SJSA1 (cell line): ENCODE data around the gene SMCO4. TPM values are rescaled to one million over a fixed set of nuclear protein-coding genes. Genes with fewer than 3 reads are reported as not detected.

Source experiments
- DNase-seq, 2 experiments: peaks; one replicate each; pipeline ENCODE4 v3.0.0-alpha.2; 2015 to 2020; ENCODE audit warnings: low spot score in 2 of 2, low read depth in 1 of 2
- H3K27ac ChIP-seq: fragments of 250-450 bp; sonication (Bioruptor Pico); 2 replicates; pipeline ENCODE4 v1.5.1; 2020; ENCODE audit warnings: mild to moderate bottlenecking, moderate library complexity
- H3K27me3 ChIP-seq: fragments of 250-450 bp; sonication (Bioruptor Pico); replicated peaks from 2 replicates; pipeline ENCODE4 v1.5.1; 2020; ENCODE audit warnings: mild to moderate bottlenecking, moderate library complexity
- H3K36me3 ChIP-seq: fragments of 250-450 bp; sonication (Bioruptor Pico); 2 replicates; pipeline ENCODE4 v1.5.1; 2020; ENCODE audit warnings: mild to moderate bottlenecking
- H3K4me1 ChIP-seq: fragments of 250-450 bp; sonication (Bioruptor Pico); replicated peaks from 2 replicates; pipeline ENCODE4 v1.6.1; 2021; ENCODE audit warnings: mild to moderate bottlenecking
- H3K4me3 ChIP-seq: fragments of 250-450 bp; sonication (Bioruptor Pico); 2 replicates; pipeline ENCODE4 v1.5.1; 2020; ENCODE audit warnings: mild to moderate bottlenecking
- H3K9me3 ChIP-seq: fragments of 250-450 bp; sonication (Bioruptor Pico); replicated peaks from 2 replicates; pipeline ENCODE4 v1.5.1; 2020; ENCODE audit warnings: mild to moderate bottlenecking
- total RNA-seq: library from RNA; depleted of rRNA; stranded (reverse); fragments of >200 nt; shearing (Covaris generic); gene quantifications from 2 replicates; pipeline ENCODE4 v1.2.3, GENCODE V29; 2014

Gene SMCO4
- total RNA-seq, 1 experiment from 2014 or later: 6.8 TPM

GRCh38 chr11:93529707-93530467 is 13.3 kb downstream of the SMCO4 start:
- no peak for DNase-seq
- H3K27ac ChIP-seq: no peak overlapping the region
- no peaks in the 10 kb centered on the region for H3K36me3 ChIP-seq
- H3K9me3 ChIP-seq: no peaks in the 10 kb centered on the region
- H3K27me3 ChIP-seq: no peaks in the 10 kb centered on the region
- no peaks in the 10 kb centered on the region for H3K4me1 ChIP-seq
- no peak overlapping the region for H3K4me3 ChIP-seq

GRCh38 chr11:93528757-93529645 is 14.2 kb downstream of the SMCO4 start:
- Histone ChIP-seq H3K27ac (no peak overlapping the region), H3K4me3 (no peak overlapping the region), H3K9me3 (no peaks in the 10 kb centered on the region), H3K4me1 (no peaks in the 10 kb centered on the region), H3K36me3 (no peaks in the 10 kb centered on the region), H3K27me3 (no peaks in the 10 kb centered on the region)
- DNase-seq: no peak

GRCh38 chr11:93528252-93528651 is 14.9 kb downstream of the SMCO4 start:
- no peaks in the 10 kb centered on the region for H3K4me1 ChIP-seq
- H3K9me3 ChIP-seq: no peaks in the 10 kb centered on the region
- no peaks in the 10 kb centered on the region for H3K36me3 ChIP-seq
- no peaks in the 10 kb centered on the region for H3K27me3 ChIP-seq
- DNase-seq: no peak
- no peak overlapping the region for H3K27ac ChIP-seq
- H3K4me3 ChIP-seq: no peak overlapping the region

- no peaks in the 10 kb centered on the region for H3K36me3 ChIP-seq
- no peak overlapping the region for H3K4me3 ChIP-seq
- H3K4me1 ChIP-seq: no peaks in the 10 kb centered on the region
- DNase-seq: no peak
- no peaks in the 10 kb centered on the region for H3K27me3 ChIP-seq
- H3K9me3 ChIP-seq: no peaks in the 10 kb centered on the region
- no peak overlapping the region for H3K27ac ChIP-seq
Measured at GRCh38 chr11:93526641-93527583, 16.3 kb downstream of the SMCO4 start.

- Histone ChIP-seq H3K36me3 (no peaks in the 10 kb centered on the region), H3K4me3 (no peak overlapping the region), H3K27me3 (no peaks in the 10 kb centered on the region), H3K9me3 (no peaks in the 10 kb centered on the region), H3K27ac (no peak overlapping the region), H3K4me1 (no peaks in the 10 kb centered on the region)
- no peak for DNase-seq
Measured at GRCh38 chr11:93526346-93526633, 16.9 kb downstream of the SMCO4 start.

GRCh38 chr11:93525601-93526345 is 17.4 kb downstream of the SMCO4 start:
- no peaks in the 10 kb centered on the region for H3K9me3 ChIP-seq
- no peak overlapping the region for H3K4me3 ChIP-seq
- no peak for DNase-seq
- H3K27me3 ChIP-seq: no peaks in the 10 kb centered on the region
- no peaks in the 10 kb centered on the region for H3K4me1 ChIP-seq
- H3K36me3 ChIP-seq: no peaks in the 10 kb centered on the region
- H3K27ac ChIP-seq: no peak overlapping the region

- DNase-seq: no peak
- Histone ChIP-seq H3K36me3 (no peaks in the 10 kb centered on the region), H3K27me3 (no peaks in the 10 kb centered on the region), H3K9me3 (no peaks in the 10 kb centered on the region), H3K4me1 (no peaks in the 10 kb centered on the region), H3K4me3 (no peak overlapping the region), H3K27ac (no peak overlapping the region)
Measured at GRCh38 chr11:93524858-93525257, 18.3 kb downstream of the SMCO4 start.

GRCh38 chr11:93524173-93524536 is 19.0 kb downstream of the SMCO4 start:
- no peak for DNase-seq
- H3K9me3 ChIP-seq: no peaks in the 10 kb centered on the region
- no peaks in the 10 kb centered on the region for H3K4me1 ChIP-seq
- H3K4me3 ChIP-seq: no peak overlapping the region
- no peaks in the 10 kb centered on the region for H3K27me3 ChIP-seq
- H3K36me3 ChIP-seq: no peaks in the 10 kb centered on the region
- no peak overlapping the region for H3K27ac ChIP-seq

- Histone ChIP-seq H3K4me1 (no peaks in the 10 kb centered on the region), H3K36me3 (no peaks in the 10 kb centered on the region), H3K27me3 (no peaks in the 10 kb centered on the region), H3K4me3 (no peak overlapping the region), H3K9me3 (no peaks in the 10 kb centered on the region), H3K27ac (no peak overlapping the region)
- DNase-seq: no peak
Measured at GRCh38 chr11:93520726-93521509, 22.3 kb downstream of the SMCO4 start.

- Histone ChIP-seq H3K9me3 (no peaks in the 10 kb centered on the region), H3K4me1 (no peaks in the 10 kb centered on the region), H3K27me3 (no peaks in the 10 kb centered on the region), H3K27ac (no peak overlapping the region), H3K4me3 (no peak overlapping the region), H3K36me3 (no peaks in the 10 kb centered on the region)
- DNase-seq: no peak
Measured at GRCh38 chr11:93519179-93519578, 24.0 kb downstream of the SMCO4 start.

- H3K27ac ChIP-seq: no peak overlapping the region
- H3K4me1 ChIP-seq: no peaks in the 10 kb centered on the region
- DNase-seq: no peak
- H3K27me3 ChIP-seq: no peaks in the 10 kb centered on the region
- H3K9me3 ChIP-seq: no peaks in the 10 kb centered on the region
- H3K4me3 ChIP-seq: no peak overlapping the region
- H3K36me3 ChIP-seq: no peaks in the 10 kb centered on the region
Measured at GRCh38 chr11:93518081-93518480, 25.1 kb downstream of the SMCO4 start.

GRCh38 chr11:93517611-93518010 is 25.6 kb downstream of the SMCO4 start:
- Histone ChIP-seq H3K27ac (no peak overlapping the region), H3K27me3 (no peaks in the 10 kb centered on the region), H3K4me1 (no peaks in the 10 kb centered on the region), H3K9me3 (no peaks in the 10 kb centered on the region), H3K36me3 (no peaks in the 10 kb centered on the region), H3K4me3 (no peak overlapping the region)
- no peak for DNase-seq

GRCh38 chr11:93517041-93517440 is 26.1 kb downstream of the SMCO4 start:
- Histone ChIP-seq H3K27ac (no peak overlapping the region), H3K27me3 (no peaks in the 10 kb centered on the region), H3K4me1 (no peaks in the 10 kb centered on the region), H3K36me3 (no peaks in the 10 kb centered on the region), H3K9me3 (no peaks in the 10 kb centered on the region), H3K4me3 (no peak overlapping the region)
- no peak for DNase-seq
